Lower leg skin (tissue), 4 donors: ENCODE measurements around the gene PRCP. TPM values are rescaled to one million over a fixed set of nuclear protein-coding genes. Genes with fewer than 3 reads are reported as not detected.

Source experiments
- DNase-seq, 2 donors: peaks; one replicate each; pipeline ENCODE4 v3.0.0-alpha.2; 2019; ENCODE audit warnings: low spot score in 2 of 2
- H3K4me3 ChIP-seq: fragments of 200-600 bp; sonication (generic); 2 replicates; pipeline ENCODE4 v1.5.1; 2017; ENCODE audit warnings: mild to moderate bottlenecking, low read depth; ENCODE audit not compliant: poor library complexity, severe bottlenecking
- POLR2A ChIP-seq, 2 donors: fragments of 450-650 bp; IDR thresholded peaks; one replicate each; pipeline ENCODE4 v1.6.1; 2016 to 2017; ENCODE audit warnings: antibody characterized with exemption in 2 of 2, mild to moderate bottlenecking in 1 of 2, moderate library complexity in 1 of 2
- WGBS, 2 donors: methylation state at CpG; one replicate each; pipeline ENCODE4 v1.1.5; 2018; 5-methylcytosine and 5-hydroxymethylcytosine counted together
- intact Hi-C: fragments of 100-400 bp; cut with DNase I; formaldehyde crosslinking; loops from one replicate; pipeline ENCODE4 v1.15.0; 2023; ENCODE audit warnings: low total_unique reads
- total RNA-seq, 4 donors: library from RNA; depleted of rRNA; stranded (reverse); fragments of >200 nt; gene quantifications; one replicate each; pipeline ENCODE4 v1.1.0, GENCODE V29; 2016
- TF ChIP-seq, protein P1 (sequence below), 3 donors: fragments of 450-650 bp; IDR thresholded peaks; one replicate each; pipeline ENCODE4 v1.5.1; 2016; ENCODE audit warnings: antibody characterized with exemption in 3 of 3, mild to moderate bottlenecking in 3 of 3, moderate library complexity in 2 of 3

Gene PRCP
- total RNA-seq, 4 donors from 2014 or later: 31.5 to 56.8 (median 53.8) TPM

DNA sequence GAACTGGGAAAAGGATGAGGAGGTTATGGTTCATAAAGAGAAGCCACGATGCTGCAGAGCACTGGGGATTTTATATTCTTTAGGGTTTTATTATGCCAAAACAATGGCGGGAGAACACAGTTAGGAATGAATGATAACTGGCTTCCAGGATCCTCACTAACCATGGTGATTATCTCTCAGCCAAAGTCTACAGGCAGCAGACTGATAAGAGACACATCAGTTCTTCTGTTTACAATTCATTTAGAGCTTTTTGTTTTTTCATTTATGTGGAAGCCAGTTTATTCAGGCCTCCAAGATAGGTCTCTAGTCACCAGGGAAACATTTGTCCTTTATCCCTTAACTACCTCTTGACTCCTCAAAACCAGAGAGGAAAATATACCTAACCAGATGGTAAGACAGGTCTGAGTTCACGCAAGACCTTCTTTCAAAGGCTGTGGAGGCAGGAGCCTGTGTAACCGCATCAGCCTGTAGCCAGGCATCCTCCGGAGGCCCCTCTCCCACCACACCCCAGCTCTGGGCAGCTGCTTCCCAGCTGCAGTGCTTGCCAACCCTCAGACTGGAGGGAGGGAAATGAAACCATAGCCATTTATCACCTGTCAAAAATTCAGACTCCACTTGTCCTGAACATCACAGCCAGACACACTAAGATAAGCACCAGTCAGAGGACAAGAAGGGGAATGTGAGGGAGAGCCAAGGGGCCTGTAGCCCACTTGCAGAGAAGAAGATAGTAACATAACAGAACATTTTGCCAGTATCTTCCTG is 109.3 kb downstream of the PRCP start:
- no peak for TF ChIP-seq POLR2A (IDR thresholded peaks at IDR 0.05)
- TF ChIP-seq, protein P1, sequence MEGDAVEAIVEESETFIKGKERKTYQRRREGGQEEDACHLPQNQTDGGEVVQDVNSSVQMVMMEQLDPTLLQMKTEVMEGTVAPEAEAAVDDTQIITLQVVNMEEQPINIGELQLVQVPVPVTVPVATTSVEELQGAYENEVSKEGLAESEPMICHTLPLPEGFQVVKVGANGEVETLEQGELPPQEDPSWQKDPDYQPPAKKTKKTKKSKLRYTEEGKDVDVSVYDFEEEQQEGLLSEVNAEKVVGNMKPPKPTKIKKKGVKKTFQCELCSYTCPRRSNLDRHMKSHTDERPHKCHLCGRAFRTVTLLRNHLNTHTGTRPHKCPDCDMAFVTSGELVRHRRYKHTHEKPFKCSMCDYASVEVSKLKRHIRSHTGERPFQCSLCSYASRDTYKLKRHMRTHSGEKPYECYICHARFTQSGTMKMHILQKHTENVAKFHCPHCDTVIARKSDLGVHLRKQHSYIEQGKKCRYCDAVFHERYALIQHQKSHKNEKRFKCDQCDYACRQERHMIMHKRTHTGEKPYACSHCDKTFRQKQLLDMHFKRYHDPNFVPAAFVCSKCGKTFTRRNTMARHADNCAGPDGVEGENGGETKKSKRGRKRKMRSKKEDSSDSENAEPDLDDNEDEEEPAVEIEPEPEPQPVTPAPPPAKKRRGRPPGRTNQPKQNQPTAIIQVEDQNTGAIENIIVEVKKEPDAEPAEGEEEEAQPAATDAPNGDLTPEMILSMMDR (IDR thresholded peaks at IDR 0.05): no peak
- WGBS, 2 donors: 54 to 57% methylated on average over 5 of the region's 5 CpGs
- no peak for DNase-seq
- intact Hi-C loops: no loop called here
- H3K4me3 ChIP-seq: no peak overlapping the region

DNA sequence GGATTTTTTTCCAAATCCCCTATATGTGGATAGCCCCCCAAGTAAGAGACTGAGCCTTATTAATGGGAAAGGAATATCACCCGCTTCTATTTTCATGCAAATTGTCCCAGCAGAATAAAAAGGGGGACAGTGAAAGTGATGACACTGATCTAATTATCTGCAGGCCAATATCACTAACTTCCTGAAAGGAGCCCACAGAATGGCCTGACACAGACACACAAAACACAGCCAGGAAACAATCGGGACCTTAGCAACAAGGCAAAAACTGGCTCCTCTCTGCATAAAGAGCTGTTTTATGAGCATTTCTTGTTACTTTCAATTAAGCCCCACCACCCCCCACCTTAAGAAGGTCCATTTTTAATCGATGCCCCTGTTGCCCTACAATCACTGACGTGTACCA is 112.2 kb downstream of the PRCP start:
- no peak overlapping the region for H3K4me3 ChIP-seq
- TF ChIP-seq, protein P1 (IDR thresholded peaks at IDR 0.05): no peak
- TF ChIP-seq POLR2A (IDR thresholded peaks at IDR 0.05): no peak
- 83 to 89% methylated on average over 4 of the region's 4 CpGs for WGBS, 2 donors
- no peak for DNase-seq
- intact Hi-C loops: no loop called here

DNA sequence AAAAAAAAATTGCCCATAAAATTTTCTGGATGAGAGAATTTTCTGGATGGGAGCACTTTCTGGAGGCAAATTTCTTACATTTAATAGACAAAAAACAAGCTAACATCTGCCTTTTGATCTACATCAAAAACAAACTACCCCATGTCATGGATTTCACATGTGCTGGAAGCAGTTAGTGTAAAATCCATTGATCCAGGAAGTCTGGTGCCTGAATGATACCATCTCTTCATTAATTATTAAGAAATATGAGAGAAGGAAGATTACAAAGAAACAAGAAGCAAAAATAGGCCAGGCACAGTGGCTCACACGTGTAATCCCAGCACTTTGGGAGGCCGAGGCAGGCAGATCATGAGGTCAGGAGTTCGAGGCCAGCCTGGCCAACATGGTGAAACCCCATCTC is 113.4 kb downstream of the PRCP start:
- no peak for DNase-seq
- intact Hi-C loops: no loop called here
- TF ChIP-seq, protein P1 (IDR thresholded peaks at IDR 0.05): no peak
- 72 to 74% methylated on average over 3 of the region's 3 CpGs for WGBS, 2 donors
- H3K4me3 ChIP-seq: no peak overlapping the region

DNA sequence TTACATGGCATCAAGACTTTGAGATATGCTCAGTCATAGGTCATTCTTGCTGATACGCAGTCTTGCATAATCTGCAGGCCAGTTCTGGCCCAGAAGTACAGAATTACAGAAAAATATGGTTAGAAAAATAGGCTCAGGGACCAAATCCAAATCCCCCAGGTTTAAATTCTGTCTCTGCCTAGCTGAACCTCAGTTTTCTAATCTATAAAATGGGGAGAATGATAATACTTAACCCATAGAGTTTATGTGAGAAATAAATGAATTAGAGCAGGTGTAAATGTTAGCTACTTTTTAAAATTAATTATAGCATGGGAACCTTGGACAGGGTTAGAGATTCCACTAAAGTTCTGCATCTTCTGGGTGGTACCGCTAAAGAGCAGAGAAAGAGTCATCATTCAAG is 114.2 kb downstream of the PRCP start:
- no peak overlapping the region for H3K4me3 ChIP-seq
- DNase-seq: no peak
- no peak for TF ChIP-seq POLR2A (IDR thresholded peaks at IDR 0.05)
- TF ChIP-seq, protein P1 (IDR thresholded peaks at IDR 0.05): no peak
- 90 to 97% methylated on average over 2 of the region's 2 CpGs for WGBS, 2 donors
- intact Hi-C loops: no loop called here

DNA sequence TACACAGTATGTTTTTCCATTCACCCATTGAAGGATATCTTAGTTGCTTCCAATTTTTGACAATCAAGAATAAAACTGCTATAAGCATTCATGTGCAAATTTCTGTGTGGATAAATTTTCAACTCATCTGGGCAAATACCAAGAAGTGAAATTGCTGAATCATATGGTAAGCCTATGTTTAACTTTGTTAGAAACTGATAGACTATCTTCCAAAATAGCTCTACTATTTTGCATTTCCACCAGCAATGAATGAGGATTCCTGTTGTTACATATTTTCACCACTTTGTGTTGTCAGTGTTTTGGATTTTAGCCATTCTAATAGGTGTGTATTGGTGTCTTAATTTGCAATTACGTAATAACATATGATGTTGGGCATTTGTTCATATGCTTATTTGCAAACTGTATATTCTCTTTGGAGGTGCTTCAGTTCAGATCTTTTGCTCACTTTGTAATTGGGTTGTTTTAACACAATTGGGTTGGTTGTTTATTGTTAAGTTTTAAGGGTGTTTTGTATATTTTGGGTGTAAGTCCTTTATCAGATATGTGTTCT is 117.3 kb downstream of the PRCP start:
- no peak for TF ChIP-seq POLR2A (IDR thresholded peaks at IDR 0.05)
- TF ChIP-seq, protein P1 (IDR thresholded peaks at IDR 0.05): no peak
- DNase-seq: no peak
- intact Hi-C loops: no loop called here
- no peak overlapping the region for H3K4me3 ChIP-seq
- WGBS, 2 donors: 41 to 48% methylated on average over 1 of the region's 1 CpG
